HL-60 (cell line): Measurements from ENCODE around the gene CYP2A13.
"Not testable (repeated sequence)": the region's sequence is repeated elsewhere in the genome, so short reads cannot be mapped to it uniquely, and the experiment has no call there.

Experiments
- DNase-seq, 2 experiments: peaks; one replicate each; pipeline ENCODE4 v3.0.0-alpha.2; 2010 to 2020; ENCODE audit warnings: low read depth in 1 of 2, low spot score in 1 of 2
- H3K27ac ChIP-seq: fragments of 250-450 bp; sonication (Bioruptor Pico); replicated peaks from 2 replicates; pipeline ENCODE4 v1.5.1; 2020; ENCODE audit warnings: mild to moderate bottlenecking, moderate library complexity
- H3K27me3 ChIP-seq: fragments of 250-450 bp; sonication (Bioruptor Pico); 2 replicates; pipeline ENCODE4 v1.5.1; 2021; ENCODE audit warnings: mild to moderate bottlenecking, moderate library complexity; ENCODE audit not compliant: insufficient read depth, poor library complexity, severe bottlenecking
- H3K4me3 ChIP-seq: replicated peaks from 2 replicates; pipeline ENCODE4 v1.5.1; 2011; ENCODE audit warnings: mild to moderate bottlenecking, control low read depth, low read length; ENCODE audit not compliant: insufficient read depth
- GABPA ChIP-seq: IDR thresholded peaks from 2 replicates; pipeline ENCODE4 v1.6.1; 2012; ENCODE audit warnings: low read depth
- POLR2AphosphoS5 ChIP-seq: IDR thresholded peaks from 2 replicates; pipeline ENCODE4 v1.6.1; 2012; ENCODE audit warnings: low read depth
- SPI1 ChIP-seq: IDR thresholded peaks from 2 replicates; pipeline ENCODE4 v1.6.1; 2012; ENCODE audit warnings: low read depth, mild to moderate bottlenecking, borderline replicate concordance
- TF ChIP-seq, protein P1 (sequence below): IDR thresholded peaks from one replicate; pipeline ENCODE4 v1.5.1; 2011; ENCODE audit warnings: low read length, control low read depth, inconsistent platforms; ENCODE audit not compliant: insufficient read depth
- TF ChIP-seq, protein P2 (sequence below): IDR thresholded peaks from 2 replicates; pipeline ENCODE4 v1.6.1; 2012; ENCODE audit warnings: low read depth; ENCODE audit not compliant: insufficient replicate concordance

CYP2A13 gene

DNA sequence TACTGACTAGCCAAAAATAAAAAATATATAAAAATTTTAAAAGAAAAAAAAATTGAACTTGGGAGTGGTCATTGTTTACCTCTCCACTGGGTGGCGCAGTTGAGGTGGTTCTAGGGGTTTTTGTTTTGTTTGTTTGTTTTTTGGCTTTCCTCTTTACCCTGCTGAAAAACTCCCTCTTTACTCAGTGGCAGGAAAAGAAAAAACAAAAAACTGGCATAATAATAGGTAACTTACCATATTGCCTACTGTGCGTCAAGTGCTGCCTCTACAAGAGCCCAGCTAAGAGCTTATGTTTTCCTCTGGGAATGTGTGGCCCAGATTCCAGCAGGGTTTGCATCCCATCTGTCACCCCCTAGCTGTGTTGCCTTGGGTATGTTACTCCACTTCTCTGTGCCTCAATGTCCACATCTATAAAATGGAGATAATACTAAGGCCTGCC lies 38.5 kb downstream of the CYP2A13 start:
- not testable (repeated sequence) for DNase-seq, H3K27ac ChIP-seq, H3K4me3 ChIP-seq, H3K27me3 ChIP-seq
- TF ChIP-seq, protein P1, sequence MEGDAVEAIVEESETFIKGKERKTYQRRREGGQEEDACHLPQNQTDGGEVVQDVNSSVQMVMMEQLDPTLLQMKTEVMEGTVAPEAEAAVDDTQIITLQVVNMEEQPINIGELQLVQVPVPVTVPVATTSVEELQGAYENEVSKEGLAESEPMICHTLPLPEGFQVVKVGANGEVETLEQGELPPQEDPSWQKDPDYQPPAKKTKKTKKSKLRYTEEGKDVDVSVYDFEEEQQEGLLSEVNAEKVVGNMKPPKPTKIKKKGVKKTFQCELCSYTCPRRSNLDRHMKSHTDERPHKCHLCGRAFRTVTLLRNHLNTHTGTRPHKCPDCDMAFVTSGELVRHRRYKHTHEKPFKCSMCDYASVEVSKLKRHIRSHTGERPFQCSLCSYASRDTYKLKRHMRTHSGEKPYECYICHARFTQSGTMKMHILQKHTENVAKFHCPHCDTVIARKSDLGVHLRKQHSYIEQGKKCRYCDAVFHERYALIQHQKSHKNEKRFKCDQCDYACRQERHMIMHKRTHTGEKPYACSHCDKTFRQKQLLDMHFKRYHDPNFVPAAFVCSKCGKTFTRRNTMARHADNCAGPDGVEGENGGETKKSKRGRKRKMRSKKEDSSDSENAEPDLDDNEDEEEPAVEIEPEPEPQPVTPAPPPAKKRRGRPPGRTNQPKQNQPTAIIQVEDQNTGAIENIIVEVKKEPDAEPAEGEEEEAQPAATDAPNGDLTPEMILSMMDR, result peak; percentile 26

GRCh38 chr19:41127362-41127761 lies 39.1 kb downstream of the CYP2A13 start:
- H3K27me3 ChIP-seq, DNase-seq, H3K4me3 ChIP-seq, H3K27ac ChIP-seq: not testable (repeated sequence)

DNA sequence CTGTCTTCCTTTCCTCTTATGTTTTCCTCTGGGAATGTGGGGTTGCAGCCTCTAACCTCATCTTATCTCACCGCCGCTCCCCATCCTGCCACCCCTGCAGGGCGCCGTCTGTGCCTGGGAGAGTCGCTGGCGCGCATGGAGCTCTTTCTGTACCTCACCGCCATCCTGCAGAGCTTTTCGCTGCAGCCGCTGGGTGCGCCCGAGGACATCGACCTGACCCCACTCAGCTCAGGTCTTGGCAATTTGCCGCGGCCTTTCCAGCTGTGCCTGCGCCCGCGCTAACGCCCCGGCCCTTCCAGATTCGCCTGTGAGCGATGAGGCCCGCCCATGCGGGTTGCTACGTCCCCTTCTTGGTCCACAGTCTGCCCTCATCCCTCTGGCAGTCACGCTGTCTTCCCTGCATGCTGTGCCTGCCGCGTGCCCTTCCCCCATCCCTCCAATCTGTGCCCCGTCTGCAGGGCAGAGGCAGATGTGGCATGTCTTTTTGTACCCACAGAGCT lies 39.6 kb downstream of the CYP2A13 start:
- H3K27me3 ChIP-seq, H3K27ac ChIP-seq, H3K4me3 ChIP-seq: not testable (repeated sequence)
- DNase-seq, result peak; percentile 47 to 71

GRCh38 chr19:41128692-41129091 lies 40.4 kb downstream of the CYP2A13 start:
- no peak for DNase-seq
- TF ChIP-seq, protein P2, sequence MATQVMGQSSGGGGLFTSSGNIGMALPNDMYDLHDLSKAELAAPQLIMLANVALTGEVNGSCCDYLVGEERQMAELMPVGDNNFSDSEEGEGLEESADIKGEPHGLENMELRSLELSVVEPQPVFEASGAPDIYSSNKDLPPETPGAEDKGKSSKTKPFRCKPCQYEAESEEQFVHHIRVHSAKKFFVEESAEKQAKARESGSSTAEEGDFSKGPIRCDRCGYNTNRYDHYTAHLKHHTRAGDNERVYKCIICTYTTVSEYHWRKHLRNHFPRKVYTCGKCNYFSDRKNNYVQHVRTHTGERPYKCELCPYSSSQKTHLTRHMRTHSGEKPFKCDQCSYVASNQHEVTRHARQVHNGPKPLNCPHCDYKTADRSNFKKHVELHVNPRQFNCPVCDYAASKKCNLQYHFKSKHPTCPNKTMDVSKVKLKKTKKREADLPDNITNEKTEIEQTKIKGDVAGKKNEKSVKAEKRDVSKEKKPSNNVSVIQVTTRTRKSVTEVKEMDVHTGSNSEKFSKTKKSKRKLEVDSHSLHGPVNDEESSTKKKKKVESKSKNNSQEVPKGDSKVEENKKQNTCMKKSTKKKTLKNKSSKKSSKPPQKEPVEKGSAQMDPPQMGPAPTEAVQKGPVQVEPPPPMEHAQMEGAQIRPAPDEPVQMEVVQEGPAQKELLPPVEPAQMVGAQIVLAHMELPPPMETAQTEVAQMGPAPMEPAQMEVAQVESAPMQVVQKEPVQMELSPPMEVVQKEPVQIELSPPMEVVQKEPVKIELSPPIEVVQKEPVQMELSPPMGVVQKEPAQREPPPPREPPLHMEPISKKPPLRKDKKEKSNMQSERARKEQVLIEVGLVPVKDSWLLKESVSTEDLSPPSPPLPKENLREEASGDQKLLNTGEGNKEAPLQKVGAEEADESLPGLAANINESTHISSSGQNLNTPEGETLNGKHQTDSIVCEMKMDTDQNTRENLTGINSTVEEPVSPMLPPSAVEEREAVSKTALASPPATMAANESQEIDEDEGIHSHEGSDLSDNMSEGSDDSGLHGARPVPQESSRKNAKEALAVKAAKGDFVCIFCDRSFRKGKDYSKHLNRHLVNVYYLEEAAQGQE, result no peak
- Histone ChIP-seq H3K4me3 (no peak overlapping the region), H3K27ac (no peak overlapping the region), H3K27me3 (peaks cover 5% of the 10 kb centered on the region)

- TF ChIP-seq, protein P2, result no peak
- no peak for TF ChIP-seq POLR2AphosphoS5
- TF ChIP-seq, protein P1, result no peak
- no peak for TF ChIP-seq SPI1
- TF ChIP-seq GABPA, result no peak
- Histone ChIP-seq H3K27me3 (peaks cover 7% of the 10 kb centered on the region), H3K4me3 (no peak overlapping the region), H3K27ac (no peak overlapping the region)
- no peak for DNase-seq
Observed at GRCh38 chr19:41131186-41131585, 42.9 kb downstream of the CYP2A13 start.

- TF ChIP-seq SPI1, result no peak
- Histone ChIP-seq H3K4me3 (no peak overlapping the region), H3K27me3 (peaks cover 7% of the 10 kb centered on the region), H3K27ac (no peak overlapping the region)
- DNase-seq, result no peak
Observed at GRCh38 chr19:41133260-41133659, 45.0 kb downstream of the CYP2A13 start.
